Inferior parietal cortex (tissue), 1 donor: ENCODE results near the gene MYO16.
"Not testable (repeated sequence)": the region's sequence is repeated elsewhere in the genome, so short reads cannot be mapped to it uniquely, and the experiment has no call there.

Source experiments
- DNase-seq: peaks from one replicate; pipeline ENCODE4 v3.0.0-alpha.2; 2016; ENCODE audit errors: extremely low spot score

MYO16 gene

DNA sequence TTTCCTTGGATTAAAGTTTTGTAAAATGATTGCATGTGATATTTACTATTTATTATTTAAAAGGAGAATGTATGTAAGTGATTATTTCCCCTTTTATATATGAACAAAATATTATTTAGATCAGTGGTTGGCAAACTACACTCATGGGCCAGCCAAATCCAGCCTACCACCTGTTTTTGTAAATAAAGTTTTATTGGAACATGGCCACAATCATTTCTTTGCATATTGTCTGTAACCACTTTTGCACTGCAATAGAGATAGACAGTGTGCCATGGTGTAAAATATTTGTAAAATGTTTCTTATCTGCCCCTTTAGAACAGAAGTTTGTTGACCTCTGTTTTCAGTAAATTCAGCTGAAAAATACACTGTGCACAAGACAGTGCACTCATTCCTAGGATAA lies 426.4 kb downstream of the MYO16 start:
- DNase-seq = no peak

DNA sequence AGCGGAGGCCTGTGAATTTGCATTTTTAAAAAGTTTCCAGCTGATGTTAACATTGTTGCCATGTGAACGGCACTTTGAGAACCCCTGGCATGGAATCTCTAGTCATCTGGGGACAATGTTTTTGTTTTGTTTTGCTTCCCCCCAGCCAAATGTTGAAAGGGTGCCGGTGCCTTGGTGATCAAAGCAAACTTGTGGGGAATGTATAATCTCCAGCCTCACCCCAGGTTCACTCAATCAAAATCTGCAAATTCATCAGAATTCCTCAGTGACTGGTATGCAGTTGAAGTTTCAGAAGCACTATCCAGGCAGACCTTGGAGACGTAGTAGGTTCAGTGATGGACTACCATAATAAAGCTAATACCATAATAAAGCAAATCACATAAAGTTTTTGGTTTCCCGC lies 428.7 kb downstream of the MYO16 start:
- no peak for DNase-seq

DNA sequence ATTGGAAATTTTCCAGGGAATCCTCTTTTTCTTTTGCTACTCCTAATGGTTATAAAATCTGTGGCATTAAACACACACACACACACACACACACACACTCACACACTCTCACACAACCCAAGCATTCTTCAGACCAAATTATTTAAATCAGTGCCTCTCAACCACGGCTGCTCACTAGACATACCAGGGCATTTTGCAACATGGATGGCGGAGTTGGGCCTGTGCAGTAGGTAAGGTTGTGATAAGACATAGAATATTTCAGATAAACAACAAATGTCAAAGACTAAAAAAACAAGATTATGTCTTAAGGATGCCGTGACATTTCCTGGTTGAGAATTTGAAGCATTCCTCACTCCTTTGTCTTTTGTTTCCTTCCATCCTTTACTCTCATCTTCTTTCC lies 443.1 kb downstream of the MYO16 start:
- no peak for DNase-seq

DNA sequence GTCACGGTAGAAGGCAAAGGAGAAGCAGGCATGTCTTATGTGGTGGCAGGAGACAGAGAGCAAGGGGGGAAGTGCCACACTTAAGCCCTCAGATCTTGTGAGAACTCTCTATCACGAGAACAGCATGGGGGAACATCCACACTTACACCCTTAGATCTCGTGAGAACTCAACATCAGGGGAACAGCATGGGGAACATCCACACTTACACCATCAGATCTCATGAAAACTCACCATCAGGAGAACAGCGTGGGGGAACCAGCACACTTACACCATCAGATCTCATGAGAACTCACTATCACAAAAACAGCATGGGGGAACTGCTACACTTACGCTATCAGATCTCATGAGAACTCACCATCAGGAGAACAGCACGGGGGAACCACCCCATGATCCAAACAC lies 445.0 kb downstream of the MYO16 start:
- no peak for DNase-seq

DNA sequence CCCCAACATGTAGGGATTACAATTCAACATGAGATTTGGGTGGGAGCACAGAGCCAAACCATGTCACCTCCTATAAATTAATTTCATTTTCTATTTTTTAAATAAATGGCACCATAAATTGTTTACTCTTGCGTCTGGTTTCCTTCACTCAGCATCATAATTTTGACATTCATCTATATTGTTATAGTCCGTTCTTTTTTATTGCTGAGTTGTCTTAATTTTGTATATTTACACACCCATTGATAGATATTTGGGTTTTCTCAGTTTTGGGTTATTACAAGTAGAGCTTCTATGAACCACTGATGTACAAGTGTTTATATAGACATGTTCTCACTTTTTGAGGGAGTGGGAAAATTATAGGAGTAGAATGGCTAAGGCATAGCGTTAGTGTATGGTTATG lies 445.4 kb downstream of the MYO16 start:
- no peak for DNase-seq

GRCh38 chr13:109087916-109088623 lies 458.7 kb downstream of the MYO16 start:
- DNase-seq = no peak

- DNase-seq = no peak
Measured at GRCh38 chr13:109088624-109088917, 459.2 kb downstream of the MYO16 start.

DNA sequence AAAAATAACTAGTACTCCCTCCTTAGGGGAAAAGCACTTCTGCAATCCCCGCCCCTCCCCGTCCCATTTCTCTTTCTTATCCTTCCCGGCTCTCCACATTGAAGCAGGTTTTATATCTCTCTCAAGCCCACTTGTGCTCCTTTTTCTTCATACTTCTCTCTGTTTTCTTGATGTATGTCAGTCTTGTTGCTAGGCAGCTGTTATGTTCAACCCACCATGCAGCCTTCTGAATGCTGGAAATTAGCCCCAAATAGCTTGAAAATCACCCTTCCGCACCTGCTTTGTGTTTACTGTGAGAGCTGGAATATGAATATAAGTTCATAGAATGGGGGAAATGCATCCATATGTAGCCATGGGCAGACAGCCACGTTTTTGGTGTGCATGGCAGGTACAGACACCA lies 461.4 kb downstream of the MYO16 start:
- DNase-seq = no peak

- no peak for DNase-seq
Measured at GRCh38 chr13:109091249-109091648, 461.8 kb downstream of the MYO16 start.

- DNase-seq = not testable (repeated sequence)
Measured at GRCh38 chr13:109092186-109092585, 462.8 kb downstream of the MYO16 start.

GRCh38 chr13:109093998-109094397 lies 464.6 kb downstream of the MYO16 start:
- no peak for DNase-seq

DNA sequence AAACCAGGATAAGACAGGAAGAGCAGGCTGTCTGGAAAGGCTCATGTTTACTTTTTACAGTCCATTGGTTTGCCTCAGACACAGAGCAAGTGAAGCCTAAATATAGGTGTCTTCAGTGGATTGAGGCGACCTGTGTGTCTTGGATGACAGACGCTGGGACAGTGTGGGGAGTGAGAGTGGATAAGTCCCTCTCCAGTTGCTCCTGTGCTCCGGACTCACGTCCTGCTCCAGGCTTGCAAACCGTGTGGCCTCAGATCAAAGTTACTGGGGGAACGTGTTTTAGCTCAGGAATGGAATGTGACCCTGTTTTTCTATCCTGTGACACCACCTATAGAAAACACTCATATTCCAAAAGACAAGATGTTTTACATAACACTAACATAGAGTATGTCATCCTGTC lies 465.7 kb downstream of the MYO16 start:
- DNase-seq = no peak

- DNase-seq = no peak
Measured at GRCh38 chr13:109096101-109096500, 466.7 kb downstream of the MYO16 start.

- DNase-seq = no peak
Measured at GRCh38 chr13:109100705-109101304, 471.4 kb downstream of the MYO16 start.

DNA sequence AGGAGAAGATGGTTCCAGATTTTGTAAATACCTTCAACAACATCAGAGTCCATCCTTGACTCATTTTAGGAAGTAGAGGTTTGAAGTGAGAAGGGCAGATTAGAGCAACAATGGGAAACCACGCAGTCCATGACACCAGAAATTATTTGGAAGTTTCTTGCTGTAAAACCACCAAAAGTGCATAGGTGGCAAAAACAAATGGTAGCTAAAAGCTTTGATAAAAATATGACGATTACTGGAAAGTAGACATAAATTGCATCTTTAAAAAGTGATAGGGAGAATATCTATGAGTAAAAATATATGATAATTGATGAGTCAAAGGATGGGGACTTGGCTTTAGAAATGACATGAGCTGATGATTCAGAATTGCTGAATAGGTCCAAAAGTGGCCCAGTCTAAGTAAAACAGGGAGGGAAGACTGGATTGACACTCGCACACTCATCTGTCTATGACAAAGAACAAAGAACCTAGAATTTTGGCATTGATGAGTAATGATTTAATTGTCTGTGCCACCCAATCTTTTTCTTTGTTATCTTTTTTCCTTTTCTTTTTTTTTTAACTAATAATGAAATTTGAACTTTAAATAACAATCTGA lies 472.2 kb downstream of the MYO16 start:
- DNase-seq = no peak

- DNase-seq = no peak
Measured at GRCh38 chr13:109105899-109106298, 476.5 kb downstream of the MYO16 start.

- DNase-seq = no peak
Measured at GRCh38 chr13:109110159-109110558, 480.7 kb downstream of the MYO16 start.

- no peak for DNase-seq
Measured at GRCh38 chr13:109111141-109111540, 481.7 kb downstream of the MYO16 start.

DNA sequence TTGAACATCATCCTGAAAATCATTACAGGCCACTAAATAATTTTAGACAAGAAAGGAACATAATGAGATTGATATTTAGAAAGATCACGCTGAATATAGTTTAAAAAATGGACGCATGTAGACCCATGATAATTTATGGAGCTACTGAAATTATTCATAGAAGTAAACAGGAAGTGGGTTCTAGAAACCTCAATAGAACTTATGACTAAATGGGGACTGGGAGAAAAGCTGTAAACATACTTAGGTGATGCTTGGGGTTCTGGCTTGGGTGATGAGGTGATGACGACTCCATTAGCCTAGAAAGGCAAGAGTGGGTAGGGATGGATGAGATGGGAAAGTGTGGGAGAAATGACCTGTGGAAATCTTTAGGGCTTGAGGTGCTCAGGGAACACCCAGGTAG lies 484.0 kb downstream of the MYO16 start:
- DNase-seq = no peak

DNA sequence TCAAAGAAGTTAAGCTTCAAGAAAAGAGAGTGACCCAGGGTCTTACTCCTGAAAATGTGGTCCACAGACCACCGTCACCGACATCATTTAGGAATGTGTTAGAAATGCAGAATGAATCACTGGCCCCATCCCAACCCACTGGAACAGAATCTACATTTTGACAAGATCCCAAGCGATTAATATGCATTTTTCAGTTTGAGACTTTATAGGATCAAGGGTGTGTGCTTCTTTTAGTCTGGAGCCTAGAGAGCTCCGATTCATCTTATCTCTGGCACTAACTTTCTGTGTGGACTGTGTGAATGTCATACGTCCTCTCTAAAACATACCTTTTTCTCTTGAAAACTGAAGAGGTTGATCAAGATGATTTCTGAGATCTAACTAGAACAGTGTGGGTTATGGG lies 484.8 kb downstream of the MYO16 start:
- DNase-seq = no peak

DNA sequence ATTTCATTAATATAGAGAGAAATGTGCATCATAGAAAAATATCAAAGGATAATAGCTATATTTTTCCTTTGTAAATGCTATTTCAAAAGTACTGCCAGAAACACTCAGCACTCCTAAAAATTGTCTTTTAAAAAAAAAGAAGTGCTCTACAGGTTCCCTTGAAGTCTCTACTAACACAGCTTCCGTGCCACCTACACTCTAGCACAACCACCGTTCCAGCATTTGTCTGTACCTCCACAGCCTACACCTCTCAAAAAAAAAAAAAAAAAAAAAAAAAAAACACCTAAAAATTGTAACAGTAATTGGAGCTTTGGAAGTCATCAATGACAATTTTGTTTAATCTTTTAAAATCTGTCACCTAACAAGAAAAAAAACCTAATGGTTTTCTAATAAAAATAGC lies 485.6 kb downstream of the MYO16 start:
- DNase-seq = no peak

- DNase-seq = no peak
Measured at GRCh38 chr13:109118521-109118920, 489.1 kb downstream of the MYO16 start.

- no peak for DNase-seq
Measured at GRCh38 chr13:109119896-109120295, 490.5 kb downstream of the MYO16 start.

DNA sequence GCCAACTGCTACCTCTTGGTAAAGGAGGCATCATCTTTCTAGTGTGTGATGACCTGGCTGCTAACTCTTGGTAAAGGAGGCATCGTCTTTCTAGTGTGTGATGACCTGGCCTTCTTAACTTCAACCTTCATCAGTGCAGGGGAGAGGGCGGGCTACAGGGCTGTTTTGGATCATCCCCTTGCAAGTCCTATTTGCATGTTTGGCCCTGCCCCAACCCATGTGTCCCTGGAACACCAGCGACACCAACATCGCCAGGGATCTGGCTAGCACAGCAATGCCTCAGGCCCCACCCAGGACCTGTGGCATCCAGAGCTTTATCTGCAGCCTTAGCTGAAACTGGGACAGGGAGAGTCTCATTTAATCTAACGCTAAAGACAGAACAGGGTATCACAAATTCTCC lies 492.4 kb downstream of the MYO16 start:
- DNase-seq = no peak
